ENCODE measurements around the gene CXCL11. TPM values are rescaled to one million over a fixed set of nuclear protein-coding genes. Genes with fewer than 3 reads are reported as not detected.

CXCL11 gene
- total and polyA plus RNA-seq, 10 of the 15 experiments (the other 5 are each of a cell fraction or from before 2014, with no cell fraction given), result 0.04 TPM; not detected in 9

- no peak for TF ChIP-seq CEBPB (IDR thresholded peaks at IDR 0.05; ENCODE audit: borderline replicate concordance in 1 of 2, low read depth in 2 of 2, low read length in 2 of 2)
- no peak for TF ChIP-seq YBX1 (IDR thresholded peaks at IDR 0.05)
- no peak for TF ChIP-seq MEF2A (IDR thresholded peaks at IDR 0.05; ENCODE audit: insufficient read depth, low read depth, low read length)
Measured at GRCh38 chr4:76083386-76083988, 47.6 kb upstream of the CXCL11 start (continued).

- peaks cover 0 to 6% of the 10 kb centered on the region in 2 experiments; a peak in 1 of 4 replicates for H3K27me3 ChIP-seq (replicated peaks in 1 of 2; ENCODE audit: control insufficient read depth in 2 of 2, insufficient read depth in 2 of 2, low read length in 1 of 2)
- ChIA-PET SMC1A (ENCODE audit: uncharacterized antibody, unreplicated experiment) (no interaction called here), RAD21 (ENCODE audit: unreplicated experiment) (no interaction called here), CTCF (interaction anchor here (1.3 kb wide), 1 partner anchor 82 kb away, joined by 4 read pairs; no protein-coding TSS in a partner anchor), POLR2A (no interaction called here)
- H3K4me3 ChIP-seq, result no peak overlapping the region
- ATAC-seq, result no peak
- H3K36me3 ChIP-seq (ENCODE audit: control insufficient read depth in 2 of 2, insufficient read depth in 2 of 2, low read length in 1 of 2), result no peaks in the 10 kb centered on the region
- in situ Hi-C loops (cut with MboI) (no loop called here), intact Hi-C loops (cut with micrococcal nuclease; ENCODE audit: unreplicated experiment) (no loop called here)
- no TSS peak for BruUV-seq (replicated peaks)
- H2AFZ ChIP-seq (ENCODE audit: control insufficient read depth, low read depth, low read length), result no peak overlapping the region
- no peaks in the 10 kb centered on the region for H4K20me1 ChIP-seq (ENCODE audit: control insufficient read depth, insufficient read depth)
- H3K27ac ChIP-seq (ENCODE audit: control insufficient read depth, insufficient read depth), result no peak overlapping the region
- H3K79me2 ChIP-seq (ENCODE audit: control insufficient read depth, insufficient read depth, low read length), result no peaks in the 10 kb centered on the region
- DNase-seq (ENCODE audit: low read depth, low spot score), result no peak
- no peak overlapping the region for H3K4me2 ChIP-seq (ENCODE audit: control insufficient read depth, insufficient read depth)
- no peak for FAIRE-seq
- H3K4me1 ChIP-seq (ENCODE audit: control insufficient read depth, insufficient read depth, low read length), result no peaks in the 10 kb centered on the region
- 44% methylated on average over 4 of the region's 4 CpGs for WGBS (ENCODE audit: insufficient coverage, insufficient replicate concordance, low lambda C conversion rate, missing lambda C conversion rate)
- no peaks in the 10 kb centered on the region for H3K9me3 ChIP-seq (replicated peaks; ENCODE audit: control insufficient read depth, insufficient read depth, low read length)
- no peak overlapping the region for H3K9ac ChIP-seq (ENCODE audit: control insufficient read depth, insufficient read depth, low read length)
- no peak for TF ChIP-seq ZNF217 (IDR thresholded peaks at IDR 0.05)
- no peak for TF ChIP-seq IRF3 (IDR thresholded peaks at IDR 0.05)
- TF ChIP-seq POU2F2 (IDR thresholded peaks at IDR 0.05; ENCODE audit: borderline replicate concordance, low read depth, low read length), result no peak
- TF ChIP-seq BCLAF1 (IDR thresholded peaks at IDR 0.05), result no peak
- TF ChIP-seq ESRRA (IDR thresholded peaks at IDR 0.05; ENCODE audit: low read length), result no peak
- no peak for TF ChIP-seq MYC (IDR thresholded peaks at IDR 0.05; ENCODE audit: insufficient read depth, insufficient read length, insufficient replicate concordance, low read length, severe bottlenecking)
- TF ChIP-seq, protein P1, sequence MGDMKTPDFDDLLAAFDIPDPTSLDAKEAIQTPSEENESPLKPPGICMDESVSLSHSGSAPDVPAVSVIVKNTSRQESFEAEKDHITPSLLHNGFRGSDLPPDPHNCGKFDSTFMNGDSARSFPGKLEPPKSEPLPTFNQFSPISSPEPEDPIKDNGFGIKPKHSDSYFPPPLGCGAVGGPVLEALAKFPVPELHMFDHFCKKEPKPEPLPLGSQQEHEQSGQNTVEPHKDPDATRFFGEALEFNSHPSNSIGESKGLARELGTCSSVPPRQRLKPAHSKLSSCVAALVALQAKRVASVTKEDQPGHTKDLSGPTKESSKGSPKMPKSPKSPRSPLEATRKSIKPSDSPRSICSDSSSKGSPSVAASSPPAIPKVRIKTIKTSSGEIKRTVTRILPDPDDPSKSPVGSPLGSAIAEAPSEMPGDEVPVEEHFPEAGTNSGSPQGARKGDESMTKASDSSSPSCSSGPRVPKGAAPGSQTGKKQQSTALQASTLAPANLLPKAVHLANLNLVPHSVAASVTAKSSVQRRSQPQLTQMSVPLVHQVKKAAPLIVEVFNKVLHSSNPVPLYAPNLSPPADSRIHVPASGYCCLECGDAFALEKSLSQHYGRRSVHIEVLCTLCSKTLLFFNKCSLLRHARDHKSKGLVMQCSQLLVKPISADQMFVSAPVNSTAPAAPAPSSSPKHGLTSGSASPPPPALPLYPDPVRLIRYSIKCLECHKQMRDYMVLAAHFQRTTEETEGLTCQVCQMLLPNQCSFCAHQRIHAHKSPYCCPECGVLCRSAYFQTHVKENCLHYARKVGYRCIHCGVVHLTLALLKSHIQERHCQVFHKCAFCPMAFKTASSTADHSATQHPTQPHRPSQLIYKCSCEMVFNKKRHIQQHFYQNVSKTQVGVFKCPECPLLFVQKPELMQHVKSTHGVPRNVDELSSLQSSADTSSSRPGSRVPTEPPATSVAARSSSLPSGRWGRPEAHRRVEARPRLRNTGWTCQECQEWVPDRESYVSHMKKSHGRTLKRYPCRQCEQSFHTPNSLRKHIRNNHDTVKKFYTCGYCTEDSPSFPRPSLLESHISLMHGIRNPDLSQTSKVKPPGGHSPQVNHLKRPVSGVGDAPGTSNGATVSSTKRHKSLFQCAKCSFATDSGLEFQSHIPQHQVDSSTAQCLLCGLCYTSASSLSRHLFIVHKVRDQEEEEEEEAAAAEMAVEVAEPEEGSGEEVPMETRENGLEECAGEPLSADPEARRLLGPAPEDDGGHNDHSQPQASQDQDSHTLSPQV (IDR thresholded peaks at IDR 0.05), result no peak
- TF ChIP-seq NR2F1 (conservative IDR thresholded peaks at IDR 0.05), result no peak
- no peak for TF ChIP-seq ZNF207 (IDR thresholded peaks at IDR 0.05; ENCODE audit: borderline replicate concordance)
- TF ChIP-seq ETV6 (conservative IDR thresholded peaks at IDR 0.05 in 1 of 2, IDR thresholded peaks at IDR 0.05 in 1 of 2; ENCODE audit: borderline replicate concordance in 1 of 2, low read depth in 1 of 2), result no peak
- no peak for TF ChIP-seq SIN3A (IDR thresholded peaks at IDR 0.05; ENCODE audit: low read depth, low read length)
Measured at GRCh38 chr4:76078033-76078613, 42.3 kb upstream of the CXCL11 start.
